ENCODE measurements around the gene CAPN10. TPM values are rescaled to one million over a fixed set of nuclear protein-coding genes. Genes with fewer than 3 reads are reported as not detected.

CAPN10 gene
- 30.3 and 36.6 TPM in 2 replicates for total RNA-seq

GRCh38 chr2:240586198-240586918, at the start of gene CAPN10:
Gene CAPN10 (plus strand): TSS chr2:240586734. CDS start chr2:240586912, 178 bp downstream.

GRCh38 chr2:240557808-240558207, 28.7 kb upstream of the CAPN10 start, which contains the start of gene ANKMY1:
Gene ANKMY1 (minus strand): TSS chr2:240557988. CDS start chr2:240557335, 653 bp downstream.

GRCh38 chr2:240560084-240560479, 26.5 kb upstream of the CAPN10 start, which contains the start of gene DUSP28:
Gene DUSP28 (plus strand): TSS chr2:240560357. CDS start chr2:240560685, 328 bp downstream.

GRCh38 chr2:240567872-240568677, 18.5 kb upstream of the CAPN10 start, which contains the start of gene RNPEPL1:
Gene RNPEPL1 (plus strand): TSS chr2:240568484. CDS start chr2:240568587, 103 bp downstream.

GRCh38 chr2:240624950-240625621, 38.6 kb downstream of the CAPN10 start, which contains the start of gene GPR35:
Gene GPR35 (plus strand): TSS chr2:240625480. CDS start chr2:240629953, 4,473 bp downstream.

Other genes starting within 250 kb of the CAPN10 start
- gene GPC1, start 151.1 kb upstream of the CAPN10 start, total RNA-seq, result 70.9 and 115 TPM in 2 replicates
- 6.6 and 7.6 TPM in 2 replicates for gene ANKMY1, start 28.7 kb upstream of the CAPN10 start, total RNA-seq
- gene DUSP28, start 26.4 kb upstream of the CAPN10 start, total RNA-seq, result 2.3 and 3.5 TPM in 2 replicates
- gene RNPEPL1, start 18.2 kb upstream of the CAPN10 start, total RNA-seq, result 16.2 and 20.5 TPM in 2 replicates
- gene GPR35, start 38.7 kb downstream of the CAPN10 start, total RNA-seq, result 0.55 and 0.87 TPM in 2 replicates
- gene AQP12B, start 96.2 kb downstream of the CAPN10 start, total RNA-seq, result not detected in 2 replicates
- gene AQP12A, start 105.1 kb downstream of the CAPN10 start, total RNA-seq, result not detected in 2 replicates
- not detected in 2 replicates for gene KIF1A, start 233.5 kb downstream of the CAPN10 start, total RNA-seq

All from uterine smooth muscle cell (primary cell).